ENCODE measurements around the gene LAG3.

Gene LAG3

DNA sequence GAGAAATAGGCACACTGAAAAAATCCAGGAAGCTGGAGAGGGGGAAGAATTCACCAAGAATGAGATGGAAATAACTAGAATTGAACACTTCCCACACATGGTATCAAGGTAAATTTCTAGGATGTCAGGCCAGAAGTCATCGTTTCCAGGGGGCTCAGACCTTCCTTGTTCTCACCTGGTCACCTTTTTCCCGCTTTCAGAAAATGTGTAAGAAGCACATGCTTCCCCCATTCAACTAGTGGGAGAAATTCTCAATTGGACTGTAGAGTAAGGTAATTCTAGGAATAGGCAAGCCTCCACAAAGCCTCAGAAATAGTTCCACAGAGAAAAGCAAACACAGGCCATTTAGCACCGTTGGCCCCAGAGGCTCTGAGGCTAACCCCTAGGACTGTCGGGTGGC is 8.9 kb upstream of the LAG3 start:
- no peak for TF ChIP-seq EZH2phosphoT487 (IDR thresholded peaks at IDR 0.05; ENCODE audit: borderline replicate concordance, low read length)
- TF ChIP-seq, protein P1, sequence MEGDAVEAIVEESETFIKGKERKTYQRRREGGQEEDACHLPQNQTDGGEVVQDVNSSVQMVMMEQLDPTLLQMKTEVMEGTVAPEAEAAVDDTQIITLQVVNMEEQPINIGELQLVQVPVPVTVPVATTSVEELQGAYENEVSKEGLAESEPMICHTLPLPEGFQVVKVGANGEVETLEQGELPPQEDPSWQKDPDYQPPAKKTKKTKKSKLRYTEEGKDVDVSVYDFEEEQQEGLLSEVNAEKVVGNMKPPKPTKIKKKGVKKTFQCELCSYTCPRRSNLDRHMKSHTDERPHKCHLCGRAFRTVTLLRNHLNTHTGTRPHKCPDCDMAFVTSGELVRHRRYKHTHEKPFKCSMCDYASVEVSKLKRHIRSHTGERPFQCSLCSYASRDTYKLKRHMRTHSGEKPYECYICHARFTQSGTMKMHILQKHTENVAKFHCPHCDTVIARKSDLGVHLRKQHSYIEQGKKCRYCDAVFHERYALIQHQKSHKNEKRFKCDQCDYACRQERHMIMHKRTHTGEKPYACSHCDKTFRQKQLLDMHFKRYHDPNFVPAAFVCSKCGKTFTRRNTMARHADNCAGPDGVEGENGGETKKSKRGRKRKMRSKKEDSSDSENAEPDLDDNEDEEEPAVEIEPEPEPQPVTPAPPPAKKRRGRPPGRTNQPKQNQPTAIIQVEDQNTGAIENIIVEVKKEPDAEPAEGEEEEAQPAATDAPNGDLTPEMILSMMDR (IDR thresholded peaks at IDR 0.05; ENCODE audit: low read depth, low read length, poor library complexity, severe bottlenecking) = no peak
- no peak overlapping the region for H3K27ac ChIP-seq (ENCODE audit: low read depth, low read length)
- H3K4me1 ChIP-seq (ENCODE audit: control insufficient read depth, low read length) = peaks cover 45% of the 10 kb centered on the region
- H4K20me1 ChIP-seq (ENCODE audit: control insufficient read depth, insufficient read depth, low read depth, low read length) = peaks cover 3% of the 10 kb centered on the region; the same call in 1 of the 2 replicates
- H3K27me3 ChIP-seq (ENCODE audit: control insufficient read depth, low read length) = no peaks in the 10 kb centered on the region
- peaks cover 9% of the 10 kb centered on the region for H3K79me2 ChIP-seq (ENCODE audit: control insufficient read depth, low read length)
- no peaks in the 10 kb centered on the region for H3K9me3 ChIP-seq (ENCODE audit: control insufficient read depth, insufficient read depth, low read length)
- no peaks in the 10 kb centered on the region for H3K36me3 ChIP-seq (ENCODE audit: control insufficient read depth, low read length)
- no peak overlapping the region for H3K4me3 ChIP-seq (ENCODE audit: low read length)
- H3K4me2 ChIP-seq (ENCODE audit: low read length) = no peak overlapping the region
- peaks cover 12% of the 10 kb centered on the region for H3F3A ChIP-seq (ENCODE audit: control insufficient read depth, insufficient read depth)
- H3K9me2 ChIP-seq (replicated peaks; ENCODE audit: control insufficient read depth, low read length) = no peaks in the 10 kb centered on the region

DNA sequence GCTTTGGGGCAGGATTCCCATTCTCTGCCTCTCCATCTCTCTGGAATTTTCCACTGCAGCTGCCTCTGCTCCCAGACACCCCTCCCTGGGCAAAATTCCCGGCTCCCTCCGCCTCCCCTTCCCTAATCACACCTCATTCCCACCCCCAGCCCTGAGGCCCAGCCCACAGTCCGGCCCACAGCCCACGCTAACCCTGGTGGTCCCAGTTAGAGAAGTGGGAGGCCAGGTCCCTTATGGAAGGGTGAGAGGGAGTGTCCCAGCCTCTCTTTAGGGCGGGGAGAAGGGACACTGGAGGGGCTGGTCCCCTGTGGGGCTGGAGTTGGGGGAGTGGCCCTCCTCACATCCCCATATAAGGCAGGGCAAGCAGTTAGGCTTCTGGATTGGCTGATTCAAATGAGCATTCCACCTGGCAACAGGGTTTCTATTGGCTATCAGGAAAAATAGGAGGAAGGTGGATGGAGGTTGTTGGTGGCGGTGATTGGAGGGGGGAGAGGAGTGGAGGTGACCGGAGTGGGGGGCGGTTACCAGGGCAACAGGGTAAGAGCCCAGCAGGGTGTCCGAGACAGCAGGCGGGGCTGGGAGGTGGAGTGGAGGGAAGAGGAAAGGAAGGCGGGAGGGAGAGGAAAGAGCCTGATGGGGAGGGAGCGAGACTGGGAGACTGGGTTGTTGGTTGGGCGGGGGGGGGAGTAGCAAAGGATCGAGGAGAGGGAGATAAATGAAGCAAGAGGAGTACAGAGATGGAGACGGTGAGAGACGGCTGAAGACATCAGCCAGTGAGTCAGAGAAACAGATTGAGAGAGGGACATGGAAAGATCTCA is 8.1 kb upstream of the LAG3 start:
- Histone ChIP-seq H3K4me3 (ENCODE audit: low read length) (peak overlapping the region; percentile 56), H3K36me3 (ENCODE audit: control insufficient read depth, low read length) (no peaks in the 10 kb centered on the region), H4K20me1 (ENCODE audit: control insufficient read depth, insufficient read depth, low read depth, low read length) (peaks cover 3% of the 10 kb centered on the region; the same call in 1 of the 2 replicates), H3K9me2 (replicated peaks; ENCODE audit: control insufficient read depth, low read length) (no peaks in the 10 kb centered on the region), H3K9me3 (ENCODE audit: control insufficient read depth, insufficient read depth, low read length) (no peaks in the 10 kb centered on the region), H3K27me3 (ENCODE audit: control insufficient read depth, low read length) (no peaks in the 10 kb centered on the region), H3K4me2 (ENCODE audit: low read length) (peak overlapping the region; percentile 64), H3F3A (ENCODE audit: control insufficient read depth, insufficient read depth) (peaks cover 13% of the 10 kb centered on the region), H3K79me2 (ENCODE audit: control insufficient read depth, low read length) (peaks cover 9% of the 10 kb centered on the region), H3K27ac (ENCODE audit: low read depth, low read length) (no peak overlapping the region), H3K4me1 (ENCODE audit: control insufficient read depth, low read length) (peaks cover 37% of the 10 kb centered on the region)
- TF ChIP-seq, protein P1 (IDR thresholded peaks at IDR 0.05; ENCODE audit: low read depth, low read length, poor library complexity, severe bottlenecking) = no peak
- no peak for TF ChIP-seq EZH2phosphoT487 (IDR thresholded peaks at IDR 0.05; ENCODE audit: borderline replicate concordance, low read length)

DNA sequence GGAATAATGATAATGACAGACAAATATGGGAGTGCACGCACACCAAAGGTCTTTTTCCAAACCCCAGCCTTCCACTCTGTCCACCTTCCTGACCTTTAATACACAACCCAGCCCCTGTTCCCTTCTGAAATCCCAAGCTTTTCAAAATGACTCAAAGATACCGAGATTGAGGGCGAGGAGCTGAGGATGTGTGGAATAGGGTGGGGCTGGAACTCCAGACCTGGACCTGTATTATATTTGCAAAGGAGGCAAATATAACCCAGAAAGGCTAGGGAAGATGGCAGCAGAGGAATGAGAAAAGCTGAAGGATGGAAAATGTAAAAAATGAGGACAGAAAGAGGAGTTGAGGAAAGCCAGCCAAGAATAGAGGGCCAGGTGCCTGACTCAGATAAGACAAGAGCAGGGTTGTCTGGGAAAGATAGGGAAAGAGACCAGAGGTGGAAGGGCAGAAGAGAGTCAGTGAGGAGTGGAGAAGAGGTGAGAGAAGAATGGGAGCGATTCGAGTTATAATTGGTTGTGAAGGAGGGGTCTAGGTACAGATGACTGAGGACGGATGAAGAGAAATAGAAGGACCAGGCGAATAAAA is 7.2 kb upstream of the LAG3 start:
- Histone ChIP-seq H4K20me1 (ENCODE audit: control insufficient read depth, insufficient read depth, low read depth, low read length) (peaks cover 3% of the 10 kb centered on the region; the same call in 1 of the 2 replicates), H3K4me1 (ENCODE audit: control insufficient read depth, low read length) (peaks cover 37% of the 10 kb centered on the region), H3K9me2 (replicated peaks; ENCODE audit: control insufficient read depth, low read length) (no peaks in the 10 kb centered on the region), H3F3A (ENCODE audit: control insufficient read depth, insufficient read depth) (peaks cover 13% of the 10 kb centered on the region), H3K27me3 (ENCODE audit: control insufficient read depth, low read length) (no peaks in the 10 kb centered on the region), H3K27ac (ENCODE audit: low read depth, low read length) (no peak overlapping the region), H3K4me2 (ENCODE audit: low read length) (peak overlapping the region; percentile 64), H3K36me3 (ENCODE audit: control insufficient read depth, low read length) (no peaks in the 10 kb centered on the region), H3K79me2 (ENCODE audit: control insufficient read depth, low read length) (peaks cover 9% of the 10 kb centered on the region), H3K4me3 (ENCODE audit: low read length) (peak overlapping the region; percentile 77), H3K9me3 (ENCODE audit: control insufficient read depth, insufficient read depth, low read length) (no peaks in the 10 kb centered on the region)
- TF ChIP-seq, protein P1 (IDR thresholded peaks at IDR 0.05; ENCODE audit: low read depth, low read length, poor library complexity, severe bottlenecking) = no peak
- no peak for TF ChIP-seq EZH2phosphoT487 (IDR thresholded peaks at IDR 0.05; ENCODE audit: borderline replicate concordance, low read length)

All from DOHH2 (cell line).